Upper lobe of left lung (tissue), 4 donors: ENCODE measurements around the gene PTPRK.

Experiments
- CTCF ChIP-seq, 6 experiments: fragments of 450-650 bp in 4 of 6; fragments of 200-600 bp in 2 of 6; sonication (generic) in 2 of 6; IDR thresholded peaks; one replicate each; pipeline ENCODE4 v1.5.1; 2016 to 2019; ENCODE audit warnings: antibody characterized with exemption in 6 of 6
- POLR2A ChIP-seq, 4 donors: fragments of 450-650 bp; IDR thresholded peaks; one replicate each; pipeline ENCODE4 v1.5.1; 2016 to 2017; ENCODE audit warnings: antibody characterized with exemption in 4 of 4, mild to moderate bottlenecking in 2 of 4
- POLR2AphosphoS5 ChIP-seq, 2 donors: sonication (generic); formaldehyde crosslinking; IDR thresholded peaks; one replicate each; pipeline ENCODE4 v1.5.1; 2017; ENCODE audit warnings: antibody characterized with exemption in 2 of 2

- TF ChIP-seq CTCF (IDR thresholded peaks at IDR 0.05), result no peak
- no peak for TF ChIP-seq POLR2A (IDR thresholded peaks at IDR 0.05)
- no peak for TF ChIP-seq POLR2AphosphoS5 (IDR thresholded peaks at IDR 0.05)
These were observed 571.1 kb downstream of the PTPRK start for GRCh38 chr6:127949251-127949650.
